ENCODE data around the gene GPR137. TPM values are rescaled to one million over a fixed set of nuclear protein-coding genes. Genes with fewer than 3 reads are reported as not detected.

Gene GPR137
- total RNA-seq, 1 experiment from 2014 or later = 51.8 TPM

DNA sequence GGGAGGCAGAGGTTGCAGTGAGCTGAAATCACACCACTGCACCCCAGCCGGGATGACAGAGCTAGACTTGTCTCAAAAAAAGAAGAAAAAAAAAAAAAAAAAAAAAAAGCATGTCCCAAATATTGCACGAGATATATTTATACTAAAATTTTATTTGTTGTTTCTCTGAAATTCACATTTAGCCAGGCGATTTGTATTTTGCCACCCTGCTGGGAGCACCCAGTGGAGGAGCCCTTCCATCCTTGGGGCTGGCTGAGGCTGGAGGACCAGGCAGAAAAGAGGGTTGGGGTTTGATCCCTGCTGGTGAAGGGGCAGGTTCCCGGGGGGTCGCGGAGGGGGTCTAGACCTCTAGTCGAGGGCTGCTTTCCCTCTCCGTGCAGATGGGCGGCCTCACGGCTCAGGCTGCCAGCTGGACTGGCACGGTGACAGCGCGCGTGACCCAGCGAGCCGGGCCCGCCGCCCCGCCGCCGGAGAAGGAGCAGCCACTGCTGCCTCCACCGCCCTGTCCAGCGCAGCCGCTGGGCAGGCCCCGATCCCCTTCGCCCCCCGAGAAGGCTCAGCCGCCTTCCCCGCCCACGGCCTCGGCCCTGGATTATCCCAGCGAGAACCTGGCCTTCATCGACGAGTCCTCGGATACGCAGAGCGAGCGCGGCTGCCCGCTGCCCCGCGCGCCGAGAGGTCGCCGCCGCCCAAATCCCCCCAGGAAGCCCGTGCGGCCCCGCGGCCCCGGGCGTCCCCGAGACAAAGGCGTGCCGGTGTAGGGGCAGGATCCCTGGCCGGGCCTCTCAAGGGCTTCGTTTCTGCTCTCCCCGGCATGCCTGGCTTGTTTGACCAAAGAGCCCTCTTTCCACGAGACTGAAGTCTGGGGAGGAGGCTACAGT lies 13.6 kb downstream of the GPR137 start (continued):
- TF ChIP-seq, protein P1, sequence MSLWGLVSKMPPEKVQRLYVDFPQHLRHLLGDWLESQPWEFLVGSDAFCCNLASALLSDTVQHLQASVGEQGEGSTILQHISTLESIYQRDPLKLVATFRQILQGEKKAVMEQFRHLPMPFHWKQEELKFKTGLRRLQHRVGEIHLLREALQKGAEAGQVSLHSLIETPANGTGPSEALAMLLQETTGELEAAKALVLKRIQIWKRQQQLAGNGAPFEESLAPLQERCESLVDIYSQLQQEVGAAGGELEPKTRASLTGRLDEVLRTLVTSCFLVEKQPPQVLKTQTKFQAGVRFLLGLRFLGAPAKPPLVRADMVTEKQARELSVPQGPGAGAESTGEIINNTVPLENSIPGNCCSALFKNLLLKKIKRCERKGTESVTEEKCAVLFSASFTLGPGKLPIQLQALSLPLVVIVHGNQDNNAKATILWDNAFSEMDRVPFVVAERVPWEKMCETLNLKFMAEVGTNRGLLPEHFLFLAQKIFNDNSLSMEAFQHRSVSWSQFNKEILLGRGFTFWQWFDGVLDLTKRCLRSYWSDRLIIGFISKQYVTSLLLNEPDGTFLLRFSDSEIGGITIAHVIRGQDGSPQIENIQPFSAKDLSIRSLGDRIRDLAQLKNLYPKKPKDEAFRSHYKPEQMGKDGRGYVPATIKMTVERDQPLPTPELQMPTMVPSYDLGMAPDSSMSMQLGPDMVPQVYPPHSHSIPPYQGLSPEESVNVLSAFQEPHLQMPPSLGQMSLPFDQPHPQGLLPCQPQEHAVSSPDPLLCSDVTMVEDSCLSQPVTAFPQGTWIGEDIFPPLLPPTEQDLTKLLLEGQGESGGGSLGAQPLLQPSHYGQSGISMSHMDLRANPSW (CRISPR knock-in tag; conservative IDR thresholded peaks at IDR 0.05; ENCODE audit: low read depth) = no peak
- TF ChIP-seq, protein P2, sequence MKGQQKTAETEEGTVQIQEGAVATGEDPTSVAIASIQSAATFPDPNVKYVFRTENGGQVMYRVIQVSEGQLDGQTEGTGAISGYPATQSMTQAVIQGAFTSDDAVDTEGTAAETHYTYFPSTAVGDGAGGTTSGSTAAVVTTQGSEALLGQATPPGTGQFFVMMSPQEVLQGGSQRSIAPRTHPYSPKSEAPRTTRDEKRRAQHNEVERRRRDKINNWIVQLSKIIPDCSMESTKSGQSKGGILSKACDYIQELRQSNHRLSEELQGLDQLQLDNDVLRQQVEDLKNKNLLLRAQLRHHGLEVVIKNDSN (CRISPR knock-in tag; IDR thresholded peaks at IDR 0.05) = no peak
- TF ChIP-seq ATF1 (CRISPR knock-in tag; IDR thresholded peaks at IDR 0.05) (no peak), ESRRA (CRISPR knock-in tag; IDR thresholded peaks at IDR 0.05; ENCODE audit: borderline replicate concordance) (no peak), TCF7 (CRISPR knock-in tag; IDR thresholded peaks at IDR 0.05; ENCODE audit: low read depth) (no peak), SP1 (CRISPR knock-in tag; conservative IDR thresholded peaks at IDR 0.05) (no peak)

DNA sequence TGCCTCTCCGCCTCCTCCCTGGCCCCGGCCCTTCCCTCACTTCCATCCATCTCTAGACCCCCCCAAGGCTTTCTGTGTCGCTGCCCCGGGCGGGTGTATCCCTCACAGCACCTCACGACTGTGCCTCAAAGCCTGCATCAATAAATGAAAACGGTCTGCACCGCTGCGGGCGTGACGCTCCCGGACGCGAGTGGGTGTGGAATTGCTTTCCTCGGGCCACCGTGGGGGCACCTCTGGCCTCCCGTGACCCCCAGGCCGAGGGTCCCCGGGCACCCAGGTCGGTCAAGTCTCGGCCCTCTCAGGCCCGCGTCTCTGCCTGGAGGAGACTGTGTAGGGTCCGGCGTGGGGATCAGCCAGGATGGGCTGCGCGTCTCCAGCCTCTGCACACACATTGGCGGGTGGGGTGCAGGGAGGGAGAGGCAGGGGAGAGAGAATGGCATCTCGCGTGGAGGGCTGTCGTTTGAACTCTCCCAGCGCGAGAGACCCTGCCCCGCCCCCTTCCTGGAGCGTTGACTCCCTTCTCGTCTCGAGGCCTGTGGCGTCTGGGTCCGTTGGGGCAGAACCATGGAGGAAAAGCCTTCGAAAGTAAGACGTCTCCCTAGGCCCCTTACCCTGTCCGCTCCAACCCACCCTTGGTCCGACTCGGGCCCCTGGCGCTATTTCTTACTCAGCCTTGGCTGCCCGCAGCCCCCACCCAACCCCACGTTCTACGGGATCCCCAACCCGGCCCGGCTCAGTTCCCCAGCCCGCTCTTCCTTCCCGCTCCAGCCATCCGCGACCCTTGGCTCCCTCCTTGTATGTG lies 14.4 kb downstream of the GPR137 start, which contains the start of gene CATSPERZ:
TSS of gene CATSPERZ (plus strand) at position 512 of the 802 bp plus-strand sequence. CDS start at position 565, 53 bp downstream.
- H3K4me3 Mint-ChIP-seq = peak within 1 kb of the TSS; percentile 82
- ChIA-PET POLR2A (interaction anchor here (1.1 to 1.6 kb wide), 5 partner anchors 7 to 73 kb away, joined by 3 to 11 read pairs (median 3); partner anchors contain the start of genes NUDT22 and PRDX5), CTCF (interaction anchor here (0.6 to 5.6 kb wide), 37 partner anchors 10 to 1395 kb away, joined by 3 to 151 read pairs (median 7); partner anchors contain the start of genes BAD, CCDC88B, DNAJC4 and FERMT3)
- H3K9me3 Mint-ChIP-seq = no peaks in the 10 kb centered on the region
- DNase-seq (ENCODE audit: low spot score) (peak; percentile 36), ATAC-seq (peak; percentile 4)
- H3K27me3 Mint-ChIP-seq (ENCODE audit: low read depth) = peaks cover 70% of the 10 kb centered on the region
- no peaks in the 10 kb centered on the region for H3K36me3 Mint-ChIP-seq
- H3K27ac Mint-ChIP-seq = no peak within 1 kb of the TSS
- 0 out of 2 replicates have a peak, but pooled peaks have one; percentile 36 for TF ChIP-seq NFE2L1 (CRISPR knock-in tag; IDR thresholded peaks at IDR 0.05)
- TF ChIP-seq, protein P3, sequence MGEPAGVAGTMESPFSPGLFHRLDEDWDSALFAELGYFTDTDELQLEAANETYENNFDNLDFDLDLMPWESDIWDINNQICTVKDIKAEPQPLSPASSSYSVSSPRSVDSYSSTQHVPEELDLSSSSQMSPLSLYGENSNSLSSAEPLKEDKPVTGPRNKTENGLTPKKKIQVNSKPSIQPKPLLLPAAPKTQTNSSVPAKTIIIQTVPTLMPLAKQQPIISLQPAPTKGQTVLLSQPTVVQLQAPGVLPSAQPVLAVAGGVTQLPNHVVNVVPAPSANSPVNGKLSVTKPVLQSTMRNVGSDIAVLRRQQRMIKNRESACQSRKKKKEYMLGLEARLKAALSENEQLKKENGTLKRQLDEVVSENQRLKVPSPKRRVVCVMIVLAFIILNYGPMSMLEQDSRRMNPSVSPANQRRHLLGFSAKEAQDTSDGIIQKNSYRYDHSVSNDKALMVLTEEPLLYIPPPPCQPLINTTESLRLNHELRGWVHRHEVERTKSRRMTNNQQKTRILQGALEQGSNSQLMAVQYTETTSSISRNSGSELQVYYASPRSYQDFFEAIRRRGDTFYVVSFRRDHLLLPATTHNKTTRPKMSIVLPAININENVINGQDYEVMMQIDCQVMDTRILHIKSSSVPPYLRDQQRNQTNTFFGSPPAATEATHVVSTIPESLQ (CRISPR knock-in tag; IDR thresholded peaks at IDR 0.05) = 0 out of 2 replicates have a peak, but pooled peaks have one; percentile 40
- TF ChIP-seq, protein P4, sequence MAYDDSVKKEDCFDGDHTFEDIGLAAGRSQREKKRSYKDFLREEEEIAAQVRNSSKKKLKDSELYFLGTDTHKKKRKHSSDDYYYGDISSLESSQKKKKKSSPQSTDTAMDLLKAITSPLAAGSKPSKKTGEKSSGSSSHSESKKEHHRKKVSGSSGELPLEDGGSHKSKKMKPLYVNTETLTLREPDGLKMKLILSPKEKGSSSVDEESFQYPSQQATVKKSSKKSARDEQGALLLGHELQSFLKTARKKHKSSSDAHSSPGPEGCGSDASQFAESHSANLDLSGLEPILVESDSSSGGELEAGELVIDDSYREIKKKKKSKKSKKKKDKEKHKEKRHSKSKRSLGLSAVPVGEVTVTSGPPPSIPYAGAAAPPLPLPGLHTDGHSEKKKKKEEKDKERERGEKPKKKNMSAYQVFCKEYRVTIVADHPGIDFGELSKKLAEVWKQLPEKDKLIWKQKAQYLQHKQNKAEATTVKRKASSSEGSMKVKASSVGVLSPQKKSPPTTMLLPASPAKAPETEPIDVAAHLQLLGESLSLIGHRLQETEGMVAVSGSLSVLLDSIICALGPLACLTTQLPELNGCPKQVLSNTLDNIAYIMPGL (CRISPR knock-in tag; IDR thresholded peaks at IDR 0.05) = 0 out of 2 replicates have a peak, but pooled peaks have one; percentile 6
- TF ChIP-seq, protein P5, sequence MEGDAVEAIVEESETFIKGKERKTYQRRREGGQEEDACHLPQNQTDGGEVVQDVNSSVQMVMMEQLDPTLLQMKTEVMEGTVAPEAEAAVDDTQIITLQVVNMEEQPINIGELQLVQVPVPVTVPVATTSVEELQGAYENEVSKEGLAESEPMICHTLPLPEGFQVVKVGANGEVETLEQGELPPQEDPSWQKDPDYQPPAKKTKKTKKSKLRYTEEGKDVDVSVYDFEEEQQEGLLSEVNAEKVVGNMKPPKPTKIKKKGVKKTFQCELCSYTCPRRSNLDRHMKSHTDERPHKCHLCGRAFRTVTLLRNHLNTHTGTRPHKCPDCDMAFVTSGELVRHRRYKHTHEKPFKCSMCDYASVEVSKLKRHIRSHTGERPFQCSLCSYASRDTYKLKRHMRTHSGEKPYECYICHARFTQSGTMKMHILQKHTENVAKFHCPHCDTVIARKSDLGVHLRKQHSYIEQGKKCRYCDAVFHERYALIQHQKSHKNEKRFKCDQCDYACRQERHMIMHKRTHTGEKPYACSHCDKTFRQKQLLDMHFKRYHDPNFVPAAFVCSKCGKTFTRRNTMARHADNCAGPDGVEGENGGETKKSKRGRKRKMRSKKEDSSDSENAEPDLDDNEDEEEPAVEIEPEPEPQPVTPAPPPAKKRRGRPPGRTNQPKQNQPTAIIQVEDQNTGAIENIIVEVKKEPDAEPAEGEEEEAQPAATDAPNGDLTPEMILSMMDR (IDR thresholded peaks at IDR 0.05) = no peak
- H3K4me1 Mint-ChIP-seq = peaks cover 19% of the 10 kb centered on the region
